Endothelial cell of umbilical vein (primary cell): ENCODE data around the gene NUTM1. TPM values are rescaled to one million over a fixed set of nuclear protein-coding genes. Genes with fewer than 3 reads are reported as not detected.

Source experiments
- BruUV-seq: library from RNA; stranded (reverse); fragments of 400-500 nt; replicated peaks from 2 replicates; lab custom pipeline; 2021; lab: Mats Ljungman, UMichigan
- CTCF ChIA-PET: fragments of 300-600, 350-600 bp; sonication (Branson Sonifier 250); formaldehyde crosslinking; loops from one replicate; lab custom pipeline; 2021; ENCODE audit warnings: antibody characterized with exemption, inconsistent platforms; lab: Charles Lee
- POLR2A ChIA-PET: fragments of 300-600, 350-600 bp; sonication (Branson Sonifier 250); formaldehyde crosslinking; loops from one replicate; lab custom pipeline; 2021; ENCODE audit warnings: antibody characterized with exemption, inconsistent platforms; lab: Charles Lee
- DNase-seq: peaks from one replicate; pipeline ENCODE4 v3.0.0-alpha.2; 2011; ENCODE audit warnings: low read depth, low spot score
- FAIRE-seq: peaks from 2 replicates; lab custom pipeline; 2011; peaks lifted over from hg19 to GRCh38; lab: Jason Lieb, UNC
- H2AFZ ChIP-seq: 2 replicates; pipeline ENCODE4 v1.6.0; 2012; ENCODE audit warnings: low read depth, low read length, control low read depth, inconsistent platforms
- H3K27ac ChIP-seq: 2 replicates; pipeline ENCODE4 v1.5.1; 2011; ENCODE audit warnings: low read depth, mild to moderate bottlenecking, control low read depth, low read length, moderate library complexity; ENCODE audit not compliant: insufficient read depth
- H3K27me3 ChIP-seq, 2 experiments: 2 replicates each; pipeline versions ENCODE4 v1.6.0 to v1.6.1; 2011; ENCODE audit warnings: low read length in 2 of 2, mixed read lengths in 1 of 2; ENCODE audit not compliant: control insufficient read depth in 2 of 2, insufficient read depth in 2 of 2
- H3K36me3 ChIP-seq, 2 experiments: 2 replicates in 1 of 2; 3 replicates in 1 of 2; pipeline ENCODE4 v1.5.1; 2011; ENCODE audit warnings: low read length in 2 of 2, mild to moderate bottlenecking in 1 of 2, moderate library complexity in 1 of 2; ENCODE audit not compliant: control insufficient read depth in 2 of 2, insufficient read depth in 2 of 2; ENCODE audit errors: extremely low read depth in 1 of 2
- H3K4me1 ChIP-seq: 3 replicates; pipeline ENCODE4 v1.5.1; 2011; ENCODE audit warnings: mild to moderate bottlenecking, low read length; ENCODE audit not compliant: control insufficient read depth, insufficient read depth; ENCODE audit errors: extremely low read depth
- H3K4me2 ChIP-seq: 2 replicates; pipeline ENCODE4 v1.6.1; 2011; ENCODE audit warnings: low read length, control low read depth, mixed read lengths; ENCODE audit not compliant: insufficient read depth
- H3K4me3 ChIP-seq, 3 experiments: fragments of 200-600 bp in 1 of 3; sonication (generic), shearing (Covaris generic) in 1 of 3; replicated peaks in 1 of 3; 2 replicates each; pipeline ENCODE4 v1.5.1; 2011 to 2016; ENCODE audit warnings: control low read depth in 3 of 3, low read length in 3 of 3, mild to moderate bottlenecking in 2 of 3, inconsistent platforms in 1 of 3, low read depth in 1 of 3, moderate library complexity in 1 of 3; ENCODE audit not compliant: insufficient read depth in 1 of 3
- H3K79me2 ChIP-seq: 2 replicates; pipeline ENCODE4 v1.6.0; 2012; ENCODE audit warnings: low read length, inconsistent platforms; ENCODE audit not compliant: control insufficient read depth, insufficient read depth
- H3K9ac ChIP-seq: replicated peaks from 2 replicates; pipeline ENCODE3; 2011; ENCODE audit warnings: low read length, control low read depth; ENCODE audit not compliant: insufficient read depth; ENCODE audit errors: extremely low read depth
- H3K9me1 ChIP-seq: replicated peaks from 3 replicates; pipeline ENCODE4 v1.6.0; 2011; ENCODE audit warnings: mild to moderate bottlenecking, low read length; ENCODE audit not compliant: control insufficient read depth, insufficient read depth; ENCODE audit errors: extremely low read depth
- H3K9me3 ChIP-seq: replicated peaks from 2 replicates; pipeline ENCODE4 v1.5.1; 2012; ENCODE audit warnings: low read length, inconsistent platforms; ENCODE audit not compliant: control insufficient read depth, insufficient read depth
- H4K20me1 ChIP-seq: replicated peaks from 2 replicates; pipeline ENCODE3; 2011; ENCODE audit warnings: mild to moderate bottlenecking, low read length; ENCODE audit not compliant: control insufficient read depth, insufficient read depth; ENCODE audit errors: extremely low read depth
- CTCF ChIP-seq, 2 donors: IDR thresholded peaks; 1 replicate in 1 of 2; 2 replicates in 1 of 2; pipeline ENCODE4 v1.5.1; 2011; ENCODE audit warnings: low read length in 2 of 2, mild to moderate bottlenecking in 2 of 2, moderate library complexity in 2 of 2, control low read depth in 1 of 2, inconsistent platforms in 1 of 2, low read depth in 1 of 2; ENCODE audit not compliant: insufficient read depth in 1 of 2; ENCODE audit errors: extremely low read depth in 1 of 2
- EZH2 ChIP-seq: IDR thresholded peaks from 2 replicates; pipeline ENCODE4 v1.6.1; 2012; ENCODE audit warnings: borderline replicate concordance, low read depth, mild to moderate bottlenecking, moderate library complexity, low read length, inconsistent platforms; ENCODE audit not compliant: severe bottlenecking
- FOS ChIP-seq: IDR thresholded peaks from 2 replicates; pipeline ENCODE4 v1.6.1; 2011; ENCODE audit warnings: mild to moderate bottlenecking, low read length, moderate library complexity, borderline replicate concordance; ENCODE audit not compliant: insufficient read depth
- GATA2 ChIP-seq: IDR thresholded peaks from 2 replicates; pipeline ENCODE4 v1.7.0; 2011; ENCODE audit warnings: low read depth, mild to moderate bottlenecking, moderate library complexity, mixed read lengths, low read length; ENCODE audit not compliant: insufficient read length, insufficient read depth
- JUN ChIP-seq: IDR thresholded peaks from 2 replicates; pipeline ENCODE4 v1.6.1; 2011; ENCODE audit warnings: borderline replicate concordance, low read depth; ENCODE audit not compliant: insufficient read length, insufficient read depth
- MAX ChIP-seq: IDR thresholded peaks from 2 replicates; pipeline ENCODE4 v1.6.1; 2011; ENCODE audit not compliant: insufficient read depth, insufficient read length
- MYC ChIP-seq: IDR thresholded peaks from one replicate; pipeline ENCODE4 v1.6.1; 2011; ENCODE audit warnings: mild to moderate bottlenecking, low read depth, low read length
- POLR2A ChIP-seq: IDR thresholded peaks from 2 replicates; pipeline ENCODE4 v1.6.1; 2012; ENCODE audit warnings: low read depth, mild to moderate bottlenecking, control low read depth, low read length
- POLR2AphosphoS5 ChIP-seq: IDR thresholded peaks from 2 replicates; pipeline ENCODE4 v1.6.1; 2012; ENCODE audit warnings: low read depth, mild to moderate bottlenecking, control low read depth, low read length, moderate library complexity; ENCODE audit not compliant: insufficient read depth
- dilution Hi-C: fragments of 300-500 bp; cut with MboI; formaldehyde crosslinking; loops from one replicate; pipeline ENCODE4 v1.15.0; 2019; ENCODE audit warnings: low sequenced_read_pairs; ENCODE audit not compliant: extremely low pct_ligation_motif_present
- intact Hi-C: fragments of 100-400 bp; cut with micrococcal nuclease; formaldehyde crosslinking; loops from one replicate; pipeline ENCODE4 v1.10.0; 2022
- polyA plus RNA-seq, 4 experiments: library from polyadenylated mRNA; depleted of rRNA in 3 of 4; stranded (reverse) in 3 of 4; unstranded in 1 of 4; fragments of >200 nt; gene quantifications; 2 replicates each; pipeline versions ENCODE4 v1.2.1 to v1.2.3, GENCODE V29; 2011 to 2012; ENCODE audit warnings: missing spikeins in 1 of 4
- total RNA-seq: library from RNA; stranded (reverse); gene quantifications from 2 replicates; pipeline ENCODE4 v1.2.3, GENCODE V29; 2021

Gene NUTM1
- total and polyA plus RNA-seq, 2 donors (not counting 3 experiments of a cell fraction or from before 2014, with no cell fraction given) = not detected

- no peaks in the 10 kb centered on the region for H3K4me1 ChIP-seq
- ChIA-PET CTCF (interaction anchor here (0.7 to 2.0 kb wide), 3 partner anchors 9 to 63 kb away, joined by 3 to 5 read pairs (median 4); no protein-coding TSS in a partner anchor), POLR2A (no interaction called here)
- H3K9me1 ChIP-seq = no peaks in the 10 kb centered on the region
- no peak overlapping the region for H3K4me3 ChIP-seq
- DNase-seq (peak; percentile 46), FAIRE-seq (no peak)
- H3K9me3 ChIP-seq = no peaks in the 10 kb centered on the region
- H3K4me2 ChIP-seq = no peak overlapping the region
- H3K27ac ChIP-seq = no peak overlapping the region
- H3K79me2 ChIP-seq = no peaks in the 10 kb centered on the region
- dilution Hi-C loops = no loop called here
- no peaks in the 10 kb centered on the region for H3K27me3 ChIP-seq
- no TSS peak for BruUV-seq
- H4K20me1 ChIP-seq = no peaks in the 10 kb centered on the region
- no peak overlapping the region for H3K9ac ChIP-seq
- H3K36me3 ChIP-seq = no peaks in the 10 kb centered on the region
- H2AFZ ChIP-seq = no peak overlapping the region
- TF ChIP-seq FOS (no peak), CTCF (IDR thresholded peaks at IDR 0.05; ENCODE audit: extremely low read depth in 1 of 2, insufficient read depth in 1 of 2, low read depth in 1 of 2, low read length in 2 of 2) (no peak), EZH2 (no peak)
- intact Hi-C loops = no loop called here
These were observed 38.5 kb upstream of the NUTM1 start for GRCh38 chr15:34304613-34305012.

- TF ChIP-seq FOS (no peak), POLR2A (no peak), POLR2AphosphoS5 (no peak), GATA2 (no peak), MAX (no peak), MYC (no peak), CTCF (IDR thresholded peaks at IDR 0.05; ENCODE audit: extremely low read depth in 1 of 2, insufficient read depth in 1 of 2, low read depth in 1 of 2, low read length in 2 of 2) (no peak), JUN (no peak), EZH2 (no peak)
- FAIRE-seq (no peak), DNase-seq (no peak)
- no peaks in the 10 kb centered on the region for H3K4me1 ChIP-seq
- no peaks in the 10 kb centered on the region for H3K79me2 ChIP-seq
- no peak overlapping the region for H3K9ac ChIP-seq
- no peaks in the 10 kb centered on the region for H3K9me1 ChIP-seq
- CTCF ChIA-PET = no interaction called here
- no peaks in the 10 kb centered on the region for H4K20me1 ChIP-seq
- H3K4me3 ChIP-seq = no peak overlapping the region
- no peak overlapping the region for H2AFZ ChIP-seq
- dilution Hi-C loops (no loop called here), intact Hi-C loops (no loop called here)
- H3K27ac ChIP-seq = no peak overlapping the region
- BruUV-seq = no TSS peak
- H3K27me3 ChIP-seq = no peaks in the 10 kb centered on the region
- no peaks in the 10 kb centered on the region for H3K9me3 ChIP-seq
- POLR2A ChIA-PET = no interaction called here
- H3K4me2 ChIP-seq = no peak overlapping the region
- no peaks in the 10 kb centered on the region for H3K36me3 ChIP-seq
These were observed 31.6 kb upstream of the NUTM1 start for GRCh38 chr15:34311563-34311962.
